Peyer's patch (tissue), 4 donors: ENCODE measurements around the gene TRMT61A. TPM values are rescaled to one million over a fixed set of nuclear protein-coding genes. Genes with fewer than 3 reads are reported as not detected.
A peak's percentile ranks its signal among the peaks of the same experiment; 100 is the strongest.

Experiments
- DNase-seq, 3 donors: peaks; one replicate each; pipeline ENCODE4 v3.0.0-alpha.2; 2017 to 2019
- H3K27ac ChIP-seq, 4 donors: fragments of 200-600 bp; sonication (generic); one replicate each; pipeline ENCODE4 v1.5.1; 2016 to 2019
- H3K27me3 ChIP-seq, 2 donors: fragments of 200-600 bp; sonication (generic); one replicate each; pipeline ENCODE4 v1.5.1; 2019
- H3K36me3 ChIP-seq, 3 donors: fragments of 200-600 bp; sonication (generic); one replicate each; pipeline ENCODE4 v1.5.1; 2016 to 2019
- H3K4me1 ChIP-seq, 4 donors: fragments of 200-600 bp; sonication (generic); one replicate each; pipeline ENCODE4 v1.5.1; 2016 to 2019
- H3K4me3 ChIP-seq, 4 donors: fragments of 200-600 bp; sonication (generic); 1 replicate in 3 of 4; 2 replicates in 1 of 4; pipeline ENCODE4 v1.5.1; 2016 to 2019; ENCODE audit warnings: mild to moderate bottlenecking in 1 of 4
- H3K9me3 ChIP-seq, 4 donors: fragments of 200-600 bp; sonication (generic); one replicate each; pipeline ENCODE4 v1.5.1; 2016 to 2019; ENCODE audit warnings: mild to moderate bottlenecking in 1 of 4
- POLR2A ChIP-seq, 2 donors: fragments of 450-650 bp; IDR thresholded peaks; one replicate each; pipeline ENCODE4 v1.5.1; 2017; ENCODE audit warnings: antibody characterized with exemption in 2 of 2, mild to moderate bottlenecking in 2 of 2, moderate library complexity in 2 of 2
- total RNA-seq, 4 donors: library from RNA; depleted of rRNA; stranded (reverse); fragments of >200 nt; gene quantifications; one replicate each; pipeline ENCODE4 v1.1.0, GENCODE V29; 2016
- TF ChIP-seq, protein P1 (sequence below), 6 experiments: fragments of 450-650 bp in 4 of 6; fragments of 200-600 bp in 2 of 6; sonication (generic) in 1 of 6; IDR thresholded peaks; one replicate each; pipeline ENCODE4 v1.5.1; 2017 to 2019; ENCODE audit warnings: antibody characterized with exemption in 6 of 6, mild to moderate bottlenecking in 3 of 6, moderate library complexity in 1 of 6

The TRMT61A gene
- total RNA-seq, 4 donors from 2014 or later: 6.1 to 13.9 (median 8.7) TPM

DNA sequence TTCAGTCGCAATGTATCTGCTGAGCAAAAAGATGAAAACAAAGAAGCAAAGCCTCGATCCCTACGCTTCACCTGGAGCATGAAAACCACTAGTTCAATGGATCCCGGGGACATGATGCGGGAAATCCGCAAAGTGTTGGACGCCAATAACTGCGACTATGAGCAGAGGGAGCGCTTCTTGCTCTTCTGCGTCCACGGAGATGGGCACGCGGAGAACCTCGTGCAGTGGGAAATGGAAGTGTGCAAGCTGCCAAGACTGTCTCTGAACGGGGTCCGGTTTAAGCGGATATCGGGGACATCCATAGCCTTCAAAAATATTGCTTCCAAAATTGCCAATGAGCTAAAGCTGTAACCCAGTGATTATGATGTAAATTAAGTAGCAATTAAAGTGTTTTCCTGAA lies 26.1 kb upstream of the TRMT61A start:
- DNase-seq: peak in 1 of 3 donors; percentile 27
- no peaks in the 10 kb centered on the region for H3K27me3 ChIP-seq
- no peaks in the 10 kb centered on the region for H3K9me3 ChIP-seq
- no peak overlapping the region for H3K4me3 ChIP-seq
- no peak for TF ChIP-seq POLR2A (IDR thresholded peaks at IDR 0.05)
- TF ChIP-seq, protein P1, sequence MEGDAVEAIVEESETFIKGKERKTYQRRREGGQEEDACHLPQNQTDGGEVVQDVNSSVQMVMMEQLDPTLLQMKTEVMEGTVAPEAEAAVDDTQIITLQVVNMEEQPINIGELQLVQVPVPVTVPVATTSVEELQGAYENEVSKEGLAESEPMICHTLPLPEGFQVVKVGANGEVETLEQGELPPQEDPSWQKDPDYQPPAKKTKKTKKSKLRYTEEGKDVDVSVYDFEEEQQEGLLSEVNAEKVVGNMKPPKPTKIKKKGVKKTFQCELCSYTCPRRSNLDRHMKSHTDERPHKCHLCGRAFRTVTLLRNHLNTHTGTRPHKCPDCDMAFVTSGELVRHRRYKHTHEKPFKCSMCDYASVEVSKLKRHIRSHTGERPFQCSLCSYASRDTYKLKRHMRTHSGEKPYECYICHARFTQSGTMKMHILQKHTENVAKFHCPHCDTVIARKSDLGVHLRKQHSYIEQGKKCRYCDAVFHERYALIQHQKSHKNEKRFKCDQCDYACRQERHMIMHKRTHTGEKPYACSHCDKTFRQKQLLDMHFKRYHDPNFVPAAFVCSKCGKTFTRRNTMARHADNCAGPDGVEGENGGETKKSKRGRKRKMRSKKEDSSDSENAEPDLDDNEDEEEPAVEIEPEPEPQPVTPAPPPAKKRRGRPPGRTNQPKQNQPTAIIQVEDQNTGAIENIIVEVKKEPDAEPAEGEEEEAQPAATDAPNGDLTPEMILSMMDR (IDR thresholded peaks at IDR 0.05): no peak
- peaks cover 0 to 64% (median 0%) of the 10 kb centered on the region in 3 donors for H3K36me3 ChIP-seq
- no peaks in the 10 kb centered on the region for H3K4me1 ChIP-seq
- H3K27ac ChIP-seq: no peak overlapping the region

DNA sequence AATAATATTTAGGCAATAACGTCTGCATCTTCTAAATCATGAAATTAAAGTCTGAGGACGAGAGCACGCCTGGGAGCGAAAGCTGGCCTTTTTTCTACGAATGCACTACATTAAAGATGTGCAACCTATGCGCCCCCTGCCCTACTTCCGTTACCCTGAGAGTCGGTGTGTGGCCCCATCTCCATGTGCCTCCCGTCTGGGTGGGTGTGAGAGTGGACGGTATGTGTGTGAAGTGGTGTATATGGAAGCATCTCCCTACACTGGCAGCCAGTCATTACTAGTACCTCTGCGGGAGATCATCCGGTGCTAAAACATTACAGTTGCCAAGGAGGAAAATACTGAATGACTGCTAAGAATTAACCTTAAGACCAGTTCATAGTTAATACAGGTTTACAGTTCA lies 25.7 kb upstream of the TRMT61A start:
- Histone ChIP-seq H3K27me3 (no peaks in the 10 kb centered on the region), H3K36me3 (peaks cover 0 to 66% (median 0%) of the 10 kb centered on the region in 3 donors), H3K9me3 (no peaks in the 10 kb centered on the region), H3K27ac (no peak overlapping the region), H3K4me3 (no peak overlapping the region), H3K4me1 (no peaks in the 10 kb centered on the region)
- TF ChIP-seq POLR2A (IDR thresholded peaks at IDR 0.05): no peak
- TF ChIP-seq, protein P1 (IDR thresholded peaks at IDR 0.05): no peak
- peak in 1 of 3 donors; percentile 34 for DNase-seq

DNA sequence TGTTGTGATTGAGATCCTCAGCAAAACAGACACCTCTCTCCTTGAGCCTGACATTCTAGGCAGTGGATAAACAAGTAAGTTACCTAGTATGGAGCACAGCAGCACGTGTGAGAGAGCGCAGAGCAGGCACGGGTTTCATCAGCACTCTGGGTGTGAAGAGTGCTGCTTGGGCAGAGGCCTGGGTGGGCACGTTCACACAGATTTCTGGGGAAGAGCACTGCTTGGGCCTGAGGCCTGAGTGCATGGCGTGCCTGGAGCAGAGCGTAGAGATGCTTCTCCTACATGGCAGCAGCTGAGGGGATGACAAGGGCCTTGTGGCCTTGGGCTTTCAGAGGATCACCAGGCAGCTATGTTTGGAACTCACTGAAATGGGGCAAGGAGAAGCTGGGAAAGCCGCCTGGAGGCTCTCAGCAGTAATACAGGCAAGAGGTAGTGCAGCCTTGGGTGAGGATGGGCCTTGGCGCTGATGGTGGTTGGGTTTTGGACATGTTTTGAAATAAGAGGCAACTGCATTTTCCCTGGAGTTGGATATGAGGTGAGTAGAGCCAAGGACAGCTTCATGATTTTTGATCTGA lies 23.9 kb upstream of the TRMT61A start:
- Histone ChIP-seq H3K27me3 (no peaks in the 10 kb centered on the region), H3K9me3 (no peaks in the 10 kb centered on the region), H3K27ac (no peak overlapping the region), H3K36me3 (peaks cover 0 to 61% (median 0%) of the 10 kb centered on the region in 3 donors), H3K4me3 (no peak overlapping the region), H3K4me1 (no peaks in the 10 kb centered on the region)
- TF ChIP-seq POLR2A (IDR thresholded peaks at IDR 0.05): no peak
- TF ChIP-seq, protein P1 (IDR thresholded peaks at IDR 0.05): no peak
- DNase-seq: peak in 1 of 3 donors; percentile 33

DNA sequence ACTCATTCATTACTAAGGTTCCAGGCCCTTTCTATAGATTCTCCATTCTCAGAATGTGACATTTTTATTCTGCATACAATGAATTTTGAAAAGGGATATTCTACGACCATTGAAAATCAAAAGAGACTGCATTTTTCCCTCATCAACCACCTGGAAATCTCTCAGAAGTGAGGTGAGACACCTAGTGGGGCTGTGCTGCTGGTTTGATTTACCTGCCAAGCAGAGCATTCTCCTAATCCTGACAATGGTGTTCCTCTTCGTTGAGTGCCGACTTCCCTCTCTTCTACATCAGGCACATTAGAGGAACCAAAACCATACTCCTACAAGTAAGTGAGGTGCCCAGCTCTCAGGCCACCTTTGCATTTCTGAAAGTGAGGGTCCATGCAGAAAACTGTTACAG lies 21.2 kb upstream of the TRMT61A start:
- no peaks in the 10 kb centered on the region for H3K9me3 ChIP-seq
- H3K36me3 ChIP-seq: peaks cover 0 to 48% (median 0%) of the 10 kb centered on the region in 3 donors
- H3K4me3 ChIP-seq: no peak overlapping the region
- no peaks in the 10 kb centered on the region for H3K27me3 ChIP-seq
- H3K4me1 ChIP-seq: peaks cover 0 to 3% (median 0%) of the 10 kb centered on the region in 4 donors
- DNase-seq: peak in 1 of 3 donors; percentile 26
- TF ChIP-seq, protein P1 (IDR thresholded peaks at IDR 0.05): no peak
- no peak for TF ChIP-seq POLR2A (IDR thresholded peaks at IDR 0.05)
- no peak overlapping the region for H3K27ac ChIP-seq

DNA sequence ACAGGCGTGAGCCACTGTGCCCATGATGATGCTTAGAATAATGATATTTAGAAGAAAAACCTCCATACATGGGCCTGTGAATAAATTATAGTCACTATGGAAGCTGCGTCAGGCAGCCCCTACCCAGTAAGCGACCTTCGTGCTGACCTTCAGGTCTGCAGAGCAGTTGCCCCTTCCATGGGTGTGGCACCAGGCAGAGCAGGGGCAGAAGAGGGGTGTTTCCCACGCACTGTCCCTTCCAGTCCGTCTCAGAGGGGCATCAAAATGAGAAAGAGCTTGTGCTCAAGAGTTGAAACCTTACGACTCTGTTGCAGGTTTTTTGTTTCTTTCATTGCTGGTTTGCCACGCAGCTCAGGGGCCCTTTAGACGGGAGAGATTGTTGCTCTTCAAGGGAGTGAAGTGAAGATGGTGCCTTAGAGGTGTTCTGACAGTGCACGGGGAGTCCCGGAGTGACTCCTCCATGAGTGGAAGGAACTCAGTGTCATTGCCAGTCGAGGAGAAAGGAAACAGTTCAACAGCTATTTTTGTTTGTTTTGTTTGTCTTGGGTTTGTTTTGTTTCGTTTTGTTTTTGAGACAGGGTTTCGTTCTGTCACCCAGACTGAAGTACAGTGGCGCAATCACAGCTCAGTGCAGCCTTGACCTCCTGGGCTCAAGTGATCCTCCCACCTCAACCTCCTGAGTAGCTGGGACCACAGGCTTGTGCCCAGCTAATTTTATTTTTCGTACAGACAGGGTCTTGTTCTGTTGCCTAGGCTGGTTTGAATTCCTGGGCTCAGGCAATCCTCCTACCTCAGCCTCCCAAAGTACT lies 20.3 kb upstream of the TRMT61A start:
- TF ChIP-seq POLR2A (IDR thresholded peaks at IDR 0.05): no peak
- TF ChIP-seq, protein P1 (IDR thresholded peaks at IDR 0.05): no peak
- Histone ChIP-seq H3K27ac (no peak overlapping the region), H3K4me1 (peaks cover 0 to 4% (median 0%) of the 10 kb centered on the region in 4 donors), H3K9me3 (no peaks in the 10 kb centered on the region), H3K36me3 (peaks cover 0 to 38% (median 0%) of the 10 kb centered on the region in 3 donors), H3K4me3 (no peak overlapping the region), H3K27me3 (no peaks in the 10 kb centered on the region)
- peak in 1 of 3 donors; percentile 22 for DNase-seq
